GM18519 (cell line): ENCODE measurements around the gene MAP2K6.
"Not testable (repeated sequence)": the region's sequence is repeated elsewhere in the genome, so short reads cannot be mapped to it uniquely, and the experiment has no call there.

ENCODE experiments used
- ATAC-seq: cut with Tn5 transposase; IDR thresholded peaks from one replicate; pipeline ENCODE4 v1.9.1; 2021; ENCODE audit warnings: mild to moderate bottlenecking, moderate library complexity; ENCODE audit not compliant: unreplicated experiment, low FRiP score

The MAP2K6 gene

DNA sequence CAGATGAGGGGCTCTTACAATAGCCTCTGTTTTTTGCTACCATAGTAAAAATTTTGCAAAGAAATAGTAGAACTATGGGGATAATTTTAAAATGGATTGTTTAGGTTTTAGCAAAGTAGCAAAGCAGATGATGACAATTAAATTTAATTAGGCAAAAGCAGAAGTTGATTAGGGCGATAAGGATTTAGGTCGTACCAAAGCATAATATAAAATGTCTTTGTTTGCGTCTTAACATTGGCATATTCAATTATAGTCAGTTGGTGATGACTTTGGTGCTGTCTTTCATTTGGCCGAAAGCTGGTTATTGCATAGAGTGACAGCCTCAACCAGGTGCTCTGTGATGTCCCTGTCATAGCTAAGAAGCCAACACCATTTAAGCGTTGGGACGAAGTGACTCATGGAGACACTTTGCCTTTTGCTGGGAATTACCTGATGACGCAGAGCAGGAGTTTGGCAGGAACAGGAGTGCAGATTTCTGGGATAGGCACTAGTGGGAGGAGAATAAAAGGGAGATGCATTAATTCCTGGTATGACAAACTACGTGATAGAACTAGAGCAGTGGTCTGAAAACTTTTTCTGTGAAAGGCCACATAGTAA, 38.3 kb downstream of the MAP2K6 start:
- no peak for ATAC-seq

DNA sequence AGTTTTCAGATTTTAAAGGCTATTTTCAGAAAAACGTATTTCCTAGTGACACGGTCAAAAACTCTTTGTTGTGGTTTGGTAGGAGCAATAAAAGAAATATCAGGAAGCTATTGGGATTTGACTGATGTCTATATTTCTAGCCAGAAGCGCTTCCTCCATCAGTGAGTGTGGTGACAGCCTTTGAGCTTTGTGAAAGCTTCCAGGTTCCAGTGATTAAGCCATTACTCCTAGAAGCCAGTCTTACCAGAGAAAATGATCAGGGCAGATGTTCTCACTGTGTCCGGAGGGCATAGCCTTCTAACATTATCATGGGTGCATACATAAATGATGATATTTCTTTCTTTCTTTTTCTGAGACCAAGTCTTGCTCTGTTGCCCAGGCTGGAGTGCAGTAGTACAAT, 39.6 kb downstream of the MAP2K6 start:
- ATAC-seq, result no peak

DNA sequence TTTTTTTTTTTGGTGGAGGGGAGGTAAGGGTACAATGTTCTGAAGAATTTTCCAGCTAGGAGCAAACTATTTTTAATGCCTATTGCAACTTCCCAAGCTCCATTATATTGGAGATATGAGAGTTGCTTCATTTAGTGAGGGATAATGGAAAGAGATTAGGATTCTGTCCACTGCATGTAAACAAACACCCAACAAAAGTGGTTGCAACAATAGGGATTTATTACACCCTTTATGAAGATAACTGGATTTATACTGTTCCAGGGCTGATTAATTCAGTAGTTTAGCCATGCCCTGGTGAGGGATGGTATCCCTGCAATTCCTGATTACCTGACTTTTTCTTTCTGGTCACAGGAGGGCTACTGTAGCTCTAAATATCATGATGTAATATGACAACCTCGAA, 40.5 kb downstream of the MAP2K6 start:
- no peak for ATAC-seq

DNA sequence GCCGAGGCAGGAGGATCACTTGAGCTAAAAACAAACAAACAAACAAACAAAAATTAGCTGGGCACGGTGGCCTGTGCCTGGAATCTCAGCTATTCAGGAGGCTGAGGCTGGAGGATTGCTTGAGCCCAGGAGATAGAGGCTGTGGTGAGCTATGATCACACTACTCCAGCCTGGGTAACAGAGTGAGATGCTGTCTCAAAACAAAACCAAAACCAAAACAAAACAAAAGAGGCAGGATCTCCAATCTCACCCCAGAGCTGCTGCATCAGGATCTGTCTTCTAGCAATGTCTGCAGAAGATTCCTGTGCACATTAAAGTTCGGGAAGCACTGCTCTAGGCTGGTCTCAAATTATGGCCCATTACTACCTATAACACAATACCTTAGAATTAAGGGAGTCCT, 43.1 kb downstream of the MAP2K6 start:
- ATAC-seq, result no peak

DNA sequence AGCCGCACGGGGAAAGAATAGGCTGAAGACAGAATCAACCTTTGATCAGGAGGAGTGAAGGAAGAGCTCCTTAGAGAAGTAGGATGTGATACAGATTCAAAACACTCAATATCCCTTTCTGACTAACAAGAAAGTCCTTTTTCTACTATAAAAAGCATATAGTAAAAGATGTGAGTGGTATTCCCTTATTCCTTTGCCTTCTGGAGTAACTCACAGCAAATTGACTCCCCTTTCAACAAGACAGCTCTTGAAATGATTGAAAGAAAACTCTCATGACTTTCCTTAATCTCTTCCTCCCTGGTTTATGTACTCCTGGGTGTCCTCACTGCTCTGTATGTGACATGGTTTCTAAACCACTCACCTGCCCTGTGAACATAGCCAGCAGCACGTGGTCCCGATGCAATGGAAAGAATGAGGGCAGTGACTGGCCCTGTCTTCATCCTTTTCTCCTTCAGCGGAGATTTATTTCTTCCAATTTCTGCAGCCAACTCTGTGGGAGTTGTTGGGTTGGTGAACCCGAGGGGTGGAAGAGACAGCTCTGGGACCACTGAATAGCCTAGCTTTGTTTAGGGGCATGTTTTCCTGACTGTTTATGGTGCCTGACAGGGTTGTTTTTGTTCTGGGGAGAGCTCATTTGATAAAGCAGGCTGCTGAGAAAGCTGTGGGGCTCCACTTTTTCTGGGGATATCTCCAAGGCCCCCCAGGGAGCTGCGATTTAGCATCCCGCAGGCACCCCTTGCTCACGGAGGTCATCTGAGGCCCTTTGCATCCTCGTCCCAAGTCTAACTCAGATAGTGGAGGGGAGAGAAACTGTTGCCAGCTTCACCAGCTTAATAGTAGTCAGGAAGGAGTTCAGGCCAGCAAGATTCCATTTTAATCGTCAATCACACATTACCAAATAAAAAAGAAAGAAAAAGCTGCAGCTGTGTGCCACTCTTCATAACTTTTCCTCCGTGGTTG, 46.7 kb downstream of the MAP2K6 start:
- ATAC-seq, result no peak

DNA sequence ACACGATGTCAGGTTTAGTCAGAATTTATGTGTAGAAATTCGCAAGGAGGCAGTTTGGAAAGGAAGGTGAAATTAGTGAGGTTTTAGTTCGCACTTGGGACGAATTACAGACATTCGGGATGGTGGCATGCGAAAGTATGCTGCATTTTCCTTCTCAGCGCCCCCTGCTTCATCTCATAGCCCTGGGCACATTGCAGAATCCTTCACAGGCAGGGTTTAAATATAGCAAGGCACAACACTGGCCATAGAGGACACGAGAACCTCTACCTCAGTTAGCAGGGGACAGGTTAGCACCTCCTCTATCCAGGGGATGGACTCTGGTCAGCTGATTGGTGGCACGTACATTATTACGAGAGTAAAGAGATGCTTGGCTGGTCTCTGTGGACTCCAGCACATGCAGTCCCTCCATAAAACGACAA, 47.5 kb downstream of the MAP2K6 start:
- ATAC-seq, result no peak

DNA sequence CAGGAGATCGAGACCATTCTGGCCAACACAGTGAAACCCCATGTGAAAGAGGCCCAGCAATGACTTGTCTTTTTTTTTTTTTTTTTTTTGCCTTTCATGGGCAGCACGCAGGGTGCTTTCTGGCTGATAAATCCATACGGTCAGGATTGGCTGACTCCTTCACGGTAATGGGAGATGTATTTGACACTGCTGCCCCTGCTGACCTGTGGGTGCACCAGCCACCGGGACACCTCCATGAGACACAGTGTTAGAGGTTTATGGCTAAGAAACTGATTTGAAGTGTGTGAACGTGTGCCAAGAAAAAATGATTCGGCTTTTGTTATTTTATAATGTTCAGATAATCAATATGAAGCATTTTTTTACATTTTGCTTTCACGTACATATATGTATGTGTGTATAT, 48.4 kb downstream of the MAP2K6 start:
- ATAC-seq, result no peak

DNA sequence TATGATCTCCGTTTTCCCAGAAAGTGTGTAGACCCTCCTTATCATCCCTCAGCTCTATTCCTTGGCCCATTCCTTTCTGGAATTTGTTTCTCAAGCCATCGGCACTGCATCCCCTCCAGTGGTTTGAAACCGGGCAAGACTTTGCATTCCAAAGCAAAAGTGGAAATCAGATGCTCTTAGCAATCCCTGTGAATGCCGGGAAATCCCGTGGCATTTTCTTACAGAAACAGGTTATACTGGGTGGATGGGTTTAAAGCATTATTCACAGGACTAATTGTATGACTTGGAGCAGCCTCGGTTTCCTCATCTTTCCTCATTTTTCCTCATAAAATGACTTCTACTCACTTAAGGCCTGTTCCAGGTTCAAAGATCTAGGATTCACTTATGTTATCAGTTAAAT, 52.0 kb downstream of the MAP2K6 start:
- no peak for ATAC-seq

DNA sequence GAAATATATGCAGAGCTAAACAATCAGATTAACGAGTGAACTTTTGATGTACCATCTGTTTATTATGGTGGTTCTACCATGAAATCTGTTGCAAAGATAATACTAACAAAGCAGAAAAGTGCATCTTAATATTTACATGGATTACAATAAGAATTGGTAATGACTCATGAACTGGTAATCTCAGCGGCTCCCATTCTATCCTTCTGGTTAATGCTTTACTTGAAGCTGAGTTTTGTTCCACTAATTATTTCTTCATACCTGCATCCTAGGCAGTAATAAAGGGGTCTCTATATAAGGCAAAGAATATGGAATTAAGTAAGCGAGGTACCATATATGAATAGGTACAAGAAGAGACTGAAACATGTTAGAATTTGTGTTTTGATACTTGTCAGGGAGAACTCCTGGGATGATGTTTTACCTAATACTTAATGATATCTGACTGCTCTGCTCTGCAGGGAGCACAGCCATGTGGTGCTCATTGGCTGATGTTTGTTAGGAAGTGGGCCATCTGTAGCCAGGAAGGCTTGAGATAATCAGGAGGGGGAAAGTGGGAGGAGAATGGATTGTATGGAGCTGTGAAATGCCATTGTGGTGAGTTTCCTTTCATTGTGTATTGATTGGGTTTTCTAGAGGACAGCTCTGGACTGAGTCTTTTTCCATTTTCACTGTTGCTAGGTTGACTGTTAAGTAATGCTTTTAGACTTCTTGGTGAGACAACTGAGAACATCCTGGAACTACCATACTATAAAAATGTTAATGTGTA, 52.6 kb downstream of the MAP2K6 start:
- no peak for ATAC-seq

DNA sequence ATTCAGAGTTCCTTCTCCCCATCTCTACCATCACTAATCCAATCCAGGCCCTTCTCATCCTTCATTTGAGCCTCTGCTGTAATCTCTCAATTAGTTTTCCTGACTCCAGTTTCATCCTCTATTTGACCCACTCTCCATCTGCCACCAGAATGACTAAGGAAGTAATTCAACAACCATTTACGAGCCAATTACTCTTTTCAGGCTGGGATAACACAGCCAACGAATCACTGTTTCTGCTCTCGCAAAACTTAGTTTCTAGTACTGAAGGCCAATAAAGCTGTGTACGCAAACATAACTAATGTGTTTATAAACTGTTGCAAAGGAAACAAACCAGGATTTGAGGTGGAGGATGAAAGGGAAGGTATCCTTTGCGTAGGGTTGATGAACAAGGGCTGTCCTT, 53.7 kb downstream of the MAP2K6 start:
- ATAC-seq, result no peak

DNA sequence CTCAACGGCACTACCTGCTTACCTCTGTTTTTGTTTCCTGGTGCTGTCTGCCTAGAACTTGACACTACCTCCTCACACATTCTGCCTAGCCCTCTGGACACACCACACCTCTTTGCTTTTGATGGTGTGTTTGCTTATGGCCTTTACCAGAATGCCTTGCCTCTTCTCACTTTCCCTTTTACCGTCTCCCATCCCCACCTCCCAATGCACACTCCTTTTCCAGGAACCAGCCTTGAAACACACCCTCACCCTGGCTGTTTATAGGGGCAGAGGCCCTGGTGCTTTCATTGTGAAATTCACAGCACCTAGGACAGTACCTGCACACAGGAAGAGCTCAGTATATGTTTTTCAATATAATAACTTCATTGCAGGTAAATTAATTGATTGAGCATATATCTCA, 56.2 kb downstream of the MAP2K6 start:
- no peak for ATAC-seq

DNA sequence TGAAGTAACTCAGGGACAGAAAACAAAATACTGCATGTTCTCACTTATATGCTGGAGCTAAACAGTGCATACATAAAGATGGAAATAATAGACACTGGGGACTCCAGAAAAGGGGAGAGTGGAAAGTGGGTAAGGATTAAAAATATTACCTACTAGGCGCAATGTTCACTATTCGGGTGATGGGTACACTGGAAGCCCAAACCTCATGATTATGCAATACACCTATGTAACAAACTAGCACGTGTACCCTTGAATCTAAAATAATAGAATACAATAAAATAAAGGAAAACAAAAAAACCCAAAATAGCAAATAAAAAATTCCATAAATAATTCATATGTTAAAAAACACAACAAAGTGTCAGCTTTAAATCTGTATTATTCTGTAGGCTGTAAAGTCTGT, 56.9 kb downstream of the MAP2K6 start:
- ATAC-seq, result no peak

DNA sequence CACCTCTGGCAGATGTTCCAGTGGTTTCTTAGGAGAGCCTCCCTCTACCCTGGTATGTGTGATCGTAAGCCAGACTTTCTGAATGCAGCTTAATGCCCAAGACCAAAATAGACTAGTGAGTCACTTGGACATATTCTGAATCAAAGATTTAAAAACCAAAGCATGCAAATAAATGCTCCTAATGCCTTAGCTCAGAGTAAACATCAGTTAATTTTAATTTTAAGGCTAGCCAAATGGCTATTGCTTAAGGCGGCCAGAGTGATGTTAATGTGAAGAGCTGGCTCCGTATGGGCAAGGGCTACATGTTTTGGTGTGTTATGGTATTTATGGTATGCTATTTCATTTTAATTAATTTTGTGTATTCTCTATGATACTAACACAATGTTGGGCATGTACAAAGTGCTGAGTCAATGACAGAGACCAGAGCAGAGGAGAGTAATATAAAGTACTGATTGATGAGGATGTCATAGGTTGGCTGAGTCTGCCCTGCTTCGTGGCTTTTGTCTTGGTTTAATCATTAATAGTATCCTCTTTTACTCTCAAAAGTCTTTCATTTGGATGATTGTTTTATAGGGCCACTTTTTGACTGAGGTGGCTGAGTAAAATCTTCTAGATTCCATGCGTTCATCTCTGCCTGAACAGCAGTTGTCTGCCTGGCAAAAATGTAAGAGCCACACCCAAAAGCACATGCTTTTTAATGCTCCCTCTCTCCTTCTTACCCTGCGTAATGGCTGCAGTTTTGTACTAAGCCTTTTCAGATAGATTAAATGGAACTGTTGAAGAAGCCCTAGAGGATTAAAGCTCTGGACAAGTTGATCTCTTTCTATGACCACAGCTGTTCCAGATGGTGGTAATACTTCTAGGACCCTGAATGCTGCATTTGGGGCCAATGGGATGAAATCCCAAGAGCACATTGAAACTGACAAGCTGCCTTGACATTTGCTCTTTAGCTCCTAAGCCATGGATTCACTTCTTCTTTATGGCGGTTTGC, 59.6 kb downstream of the MAP2K6 start:
- no peak for ATAC-seq

DNA sequence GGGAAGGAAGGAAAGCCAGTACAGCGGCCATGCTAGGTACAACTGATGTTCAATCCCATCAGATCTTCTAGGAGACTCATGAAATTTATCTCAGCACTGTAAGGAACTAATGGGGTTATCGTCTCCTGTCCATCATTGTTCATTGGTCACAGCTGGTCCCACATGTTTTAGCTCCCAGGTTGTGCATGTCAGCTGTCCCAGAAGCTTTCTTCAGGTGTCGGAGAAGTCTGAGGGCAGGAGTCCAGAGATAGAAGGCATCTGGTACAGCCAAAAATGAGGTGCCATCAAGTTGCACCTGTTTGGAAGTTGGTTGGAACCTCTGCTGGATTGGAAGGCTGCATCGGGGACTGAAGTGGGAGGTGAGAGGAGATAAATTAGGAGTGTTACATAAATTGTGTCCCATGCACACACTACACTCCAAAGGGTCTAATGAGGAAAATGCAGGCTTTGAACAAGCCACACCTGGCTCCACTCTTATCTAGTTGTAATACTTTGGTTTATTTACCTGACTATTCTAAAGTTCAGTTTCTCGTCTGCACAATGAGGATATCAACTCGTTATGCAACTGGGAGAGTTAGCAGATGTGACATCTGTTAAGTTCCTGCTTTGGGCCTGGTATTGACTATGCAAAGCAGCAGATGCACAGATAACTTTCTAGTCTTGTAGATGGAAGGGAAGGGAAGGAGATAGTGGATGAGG, 62.9 kb downstream of the MAP2K6 start:
- no peak for ATAC-seq

DNA sequence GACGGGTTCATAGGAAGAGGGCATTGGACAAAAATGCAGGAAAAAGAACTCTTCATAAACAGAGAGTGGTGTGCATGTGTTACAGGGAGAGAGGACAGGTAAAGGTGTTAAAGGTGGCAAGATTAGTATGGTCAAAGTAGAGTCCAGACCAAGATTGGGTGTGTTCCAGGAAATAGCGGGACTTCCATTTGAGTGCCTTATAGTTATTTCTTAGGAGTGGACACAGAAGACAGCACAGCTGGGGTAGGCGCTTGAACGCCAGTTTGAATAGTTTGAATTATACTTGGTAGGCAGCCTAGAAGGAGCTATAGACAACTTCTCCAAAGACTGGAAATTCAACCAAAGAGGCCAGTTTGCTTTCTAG, 63.4 kb downstream of the MAP2K6 start:
- ATAC-seq, result no peak

DNA sequence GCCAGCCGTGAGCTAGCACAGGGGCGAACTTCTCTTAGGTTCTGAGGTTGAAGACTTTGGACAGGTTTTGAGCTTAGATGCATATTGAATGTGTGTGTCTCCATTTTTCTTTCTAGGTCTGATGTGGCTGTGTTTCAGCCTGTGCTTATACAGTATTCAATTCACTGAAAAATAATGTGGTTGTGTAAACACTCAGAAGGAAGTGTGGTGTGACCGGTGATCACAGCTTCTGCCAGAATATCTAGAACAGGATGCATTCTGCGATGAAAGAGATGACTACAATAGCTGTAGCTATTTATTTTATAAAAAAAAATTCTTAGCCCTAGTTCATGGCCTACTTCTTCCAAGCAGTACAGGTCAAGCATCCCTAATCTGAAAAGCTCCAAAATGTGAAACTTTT, 64.4 kb downstream of the MAP2K6 start:
- ATAC-seq, result no peak

DNA sequence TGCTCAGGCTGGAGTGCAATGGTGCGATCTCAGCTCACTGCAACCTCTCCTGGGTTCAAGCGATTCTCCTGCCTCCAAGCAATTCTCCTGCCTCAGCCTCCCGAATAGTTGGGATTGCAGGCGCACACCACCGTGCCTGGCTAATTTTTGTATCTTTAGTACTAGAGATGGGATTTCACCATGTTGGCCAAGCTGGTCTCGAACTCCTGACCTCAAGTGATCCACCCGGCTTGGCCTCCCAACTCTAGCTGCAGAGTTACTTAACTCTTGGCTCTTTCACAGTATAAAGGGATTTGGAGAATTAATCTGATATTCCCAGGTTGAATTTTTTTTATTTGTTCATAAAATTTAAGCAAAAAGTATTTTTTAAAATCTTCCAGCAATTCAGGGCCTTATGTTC, 65.3 kb downstream of the MAP2K6 start:
- ATAC-seq, result not testable (repeated sequence)

DNA sequence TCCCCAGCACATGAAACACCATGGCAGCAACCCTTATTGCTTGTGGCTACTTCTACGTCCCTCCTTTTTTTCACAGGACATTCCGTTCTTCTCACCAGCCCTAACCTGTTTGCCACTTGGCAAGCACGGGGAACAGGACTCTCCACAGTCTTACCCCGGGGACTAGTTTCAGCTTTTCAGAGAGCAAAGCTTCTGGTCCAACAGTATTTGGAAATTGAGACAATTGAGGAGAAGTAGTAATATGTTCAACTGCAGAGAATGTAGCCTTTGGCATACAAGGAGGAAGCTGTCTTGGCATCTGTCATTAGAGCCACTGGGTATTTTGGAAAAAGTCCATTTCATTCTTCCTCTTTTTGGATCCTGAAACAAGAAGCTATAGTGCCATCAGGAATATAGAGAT, 65.7 kb downstream of the MAP2K6 start:
- no peak for ATAC-seq

DNA sequence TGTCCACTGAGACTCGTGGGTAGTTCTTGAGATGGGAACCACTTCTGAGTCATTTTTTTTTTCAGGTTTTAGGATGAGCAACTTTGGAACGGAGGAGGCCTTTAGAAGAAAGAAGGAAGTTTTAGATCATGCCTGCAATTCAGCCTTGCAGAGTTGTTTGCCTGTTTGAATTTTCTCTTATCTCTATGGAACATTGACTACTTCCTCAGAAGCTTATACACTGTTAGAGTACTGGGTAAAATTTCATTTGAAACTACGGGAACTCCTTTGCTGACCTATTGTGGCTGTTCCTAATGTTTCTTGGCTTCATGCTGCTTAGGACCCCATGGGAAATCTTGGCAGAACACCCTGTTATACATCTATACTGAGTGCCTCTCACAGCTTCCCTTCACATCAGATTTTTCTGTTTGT, 70.8 kb downstream of the MAP2K6 start:
- no peak for ATAC-seq
